Spinal cord (tissue), 10 donors: Measurements from ENCODE around the gene PDE4B. TPM values are rescaled to one million over a fixed set of nuclear protein-coding genes. Genes with fewer than 3 reads are reported as not detected.
A peak's percentile ranks its signal among the peaks of the same experiment; 100 is the strongest.
"Not testable (repeated sequence)": the region's sequence is repeated elsewhere in the genome, so short reads cannot be mapped to it uniquely, and the experiment has no call there.

Source experiments
- DNase-seq, 6 donors: peaks; one replicate each; pipeline versions ENCODE4 v3.0.0 to v3.0.0-alpha.2; 2013 to 2015; ENCODE audit warnings: low spot score in 6 of 6, low read depth in 4 of 6
- H3K27ac ChIP-seq: one replicate; pipeline ENCODE4 v1.5.1; 2013; ENCODE audit warnings: low read depth, low read length, control low read depth
- H3K27me3 ChIP-seq: one replicate; pipeline ENCODE4 v1.6.1; 2013; ENCODE audit warnings: low read length; ENCODE audit not compliant: control insufficient read depth, insufficient read depth
- H3K36me3 ChIP-seq: one replicate; pipeline ENCODE4 v1.6.1; 2013; ENCODE audit warnings: low read length; ENCODE audit not compliant: control insufficient read depth, insufficient read depth
- H3K4me1 ChIP-seq: one replicate; pipeline ENCODE4 v1.6.1; 2013; ENCODE audit warnings: low read length; ENCODE audit not compliant: control insufficient read depth, insufficient read depth
- H3K4me3 ChIP-seq: one replicate; pipeline ENCODE4 v1.5.1; 2013; ENCODE audit warnings: low read depth, low read length, control low read depth
- H3K9me3 ChIP-seq: one replicate; pipeline ENCODE4 v1.6.1; 2013; ENCODE audit warnings: low read length; ENCODE audit not compliant: control insufficient read depth, insufficient read depth
- WGBS: methylation state at CpG from one replicate; pipeline ENCODE4 v1.1.5; 2013; ENCODE audit warnings: missing lambda C conversion rate; ENCODE audit not compliant: insufficient coverage; 5-methylcytosine and 5-hydroxymethylcytosine counted together
- polyA plus RNA-seq, 2 donors: library from polyadenylated mRNA; unstranded; fragments of 120-200 nt; gene quantifications; one replicate each; pipeline ENCODE4 v1.2.1, GENCODE V29; 2013; ENCODE audit not compliant: insufficient read length in 2 of 2
- total RNA-seq, 2 donors: library from RNA; depleted of rRNA in 1 of 2; stranded (reverse); fragments of 120-200 nt in 1 of 2; fragments of >200 nt in 1 of 2; gene quantifications; one replicate each; pipeline versions ENCODE4 v1.2.3 to v1.2.4, GENCODE V29; 2013 to 2014
- donor health status: healthy.

Gene PDE4B
- total and polyA plus RNA-seq, 4 donors, result 57.7 to 181 (median 90.7) TPM

GRCh38 chr1:66073388-66073787 is 280.7 kb downstream of the PDE4B start:
- peak in 1 of 6 donors; percentile 59 for DNase-seq
- Histone ChIP-seq H3K4me1 (no peaks in the 10 kb centered on the region), H3K27me3 (no peaks in the 10 kb centered on the region), H3K36me3 (no peaks in the 10 kb centered on the region), H3K27ac (no peak overlapping the region), H3K4me3 (no peak overlapping the region), H3K9me3 (no peaks in the 10 kb centered on the region)
- whole genome bisulfite sequencing, result no CpG with 5 or more reads among the region's 2 CpGs

GRCh38 chr1:66074147-66074546 is 281.5 kb downstream of the PDE4B start:
- Histone ChIP-seq H3K36me3 (no peaks in the 10 kb centered on the region), H3K4me3 (no peak overlapping the region), H3K27me3 (no peaks in the 10 kb centered on the region), H3K9me3 (no peaks in the 10 kb centered on the region), H3K27ac (no peak overlapping the region), H3K4me1 (no peaks in the 10 kb centered on the region)
- WGBS, result no CpG with 5 or more reads among the region's 2 CpGs
- DNase-seq, result no peak

GRCh38 chr1:66078412-66078811 is 285.7 kb downstream of the PDE4B start:
- no peak overlapping the region for H3K27ac ChIP-seq
- no peaks in the 10 kb centered on the region for H3K4me1 ChIP-seq
- no peaks in the 10 kb centered on the region for H3K9me3 ChIP-seq
- H3K27me3 ChIP-seq, result no peaks in the 10 kb centered on the region
- H3K36me3 ChIP-seq, result no peaks in the 10 kb centered on the region
- DNase-seq, result no peak
- 90% methylated on average over 4 of the region's 6 CpGs for WGBS
- H3K4me3 ChIP-seq, result no peak overlapping the region

- H3K27me3 ChIP-seq, result no peaks in the 10 kb centered on the region
- H3K4me1 ChIP-seq, result no peaks in the 10 kb centered on the region
- H3K9me3 ChIP-seq, result no peaks in the 10 kb centered on the region
- 51% methylated on average over 3 of the region's 3 CpGs for WGBS
- no peak overlapping the region for H3K27ac ChIP-seq
- no peak overlapping the region for H3K4me3 ChIP-seq
- peak in 1 of 6 donors; percentile 27 for DNase-seq
- no peaks in the 10 kb centered on the region for H3K36me3 ChIP-seq
Measured at GRCh38 chr1:66083003-66083402, 290.3 kb downstream of the PDE4B start.

- no peak for DNase-seq
- H3K27ac ChIP-seq, result no peak overlapping the region
- no peaks in the 10 kb centered on the region for H3K36me3 ChIP-seq
- no peaks in the 10 kb centered on the region for H3K4me1 ChIP-seq
- no peak overlapping the region for H3K4me3 ChIP-seq
- H3K9me3 ChIP-seq, result no peaks in the 10 kb centered on the region
- no peaks in the 10 kb centered on the region for H3K27me3 ChIP-seq
Measured at GRCh38 chr1:66084442-66084841, 291.7 kb downstream of the PDE4B start.

DNA sequence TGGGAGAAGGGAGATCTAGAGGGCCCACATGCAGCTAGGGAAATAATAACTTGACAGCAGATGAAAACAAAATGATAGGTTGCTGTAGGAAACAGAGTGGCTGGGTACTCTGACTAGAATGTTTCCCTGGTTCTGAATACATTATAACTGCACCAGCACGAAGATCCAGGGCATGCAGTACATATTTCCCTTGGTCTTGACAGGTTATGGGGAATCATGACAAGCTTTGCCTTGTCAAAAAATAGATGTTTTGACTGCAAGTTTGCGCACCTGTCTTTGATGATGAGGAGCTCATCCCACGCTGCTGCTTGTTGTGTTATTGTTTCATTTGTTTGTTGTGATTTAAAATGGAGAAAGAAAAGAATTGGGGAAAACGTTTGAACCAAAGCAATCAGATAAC is 292.9 kb downstream of the PDE4B start:
- no peaks in the 10 kb centered on the region for H3K9me3 ChIP-seq
- no peaks in the 10 kb centered on the region for H3K36me3 ChIP-seq
- no peaks in the 10 kb centered on the region for H3K4me1 ChIP-seq
- no peak for DNase-seq
- H3K4me3 ChIP-seq, result no peak overlapping the region
- no CpG with 5 or more reads among the region's 4 CpGs for WGBS
- no peak overlapping the region for H3K27ac ChIP-seq
- H3K27me3 ChIP-seq, result no peaks in the 10 kb centered on the region

DNA sequence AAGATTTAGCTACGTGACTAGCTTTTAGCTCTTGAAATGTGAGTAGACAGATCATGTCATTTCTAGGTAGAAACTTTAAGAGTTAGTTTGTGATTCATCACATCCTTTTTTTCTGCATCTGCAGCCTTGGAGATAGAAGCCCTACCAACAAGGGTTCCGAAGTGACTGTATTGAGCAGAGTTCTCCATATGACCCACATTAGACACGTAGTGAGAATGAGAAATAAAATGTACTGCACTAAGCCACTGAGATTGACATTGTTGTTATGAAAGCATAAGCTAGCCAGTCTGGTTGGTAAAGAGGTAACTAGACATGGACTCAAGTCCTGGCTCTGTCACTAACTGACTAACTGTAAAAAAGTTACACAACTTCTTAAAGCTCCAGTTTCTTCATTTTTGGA is 296.1 kb downstream of the PDE4B start:
- WGBS, result no CpG with 5 or more reads among the region's 3 CpGs
- Histone ChIP-seq H3K36me3 (no peaks in the 10 kb centered on the region), H3K9me3 (no peaks in the 10 kb centered on the region), H3K27ac (no peak overlapping the region), H3K4me1 (no peaks in the 10 kb centered on the region), H3K27me3 (no peaks in the 10 kb centered on the region), H3K4me3 (no peak overlapping the region)
- DNase-seq, result no peak

GRCh38 chr1:66090859-66091457 is 298.3 kb downstream of the PDE4B start:
- DNase-seq, result peak; percentile 38 to 95 (median 68)
- Histone ChIP-seq H3K9me3 (peaks cover 3% of the 10 kb centered on the region), H3K4me1 (no peaks in the 10 kb centered on the region), H3K36me3 (no peaks in the 10 kb centered on the region), H3K4me3 (no peak overlapping the region), H3K27ac (no peak overlapping the region), H3K27me3 (no peaks in the 10 kb centered on the region)
- WGBS, result 20% methylated on average over 1 of the region's 7 CpGs

DNA sequence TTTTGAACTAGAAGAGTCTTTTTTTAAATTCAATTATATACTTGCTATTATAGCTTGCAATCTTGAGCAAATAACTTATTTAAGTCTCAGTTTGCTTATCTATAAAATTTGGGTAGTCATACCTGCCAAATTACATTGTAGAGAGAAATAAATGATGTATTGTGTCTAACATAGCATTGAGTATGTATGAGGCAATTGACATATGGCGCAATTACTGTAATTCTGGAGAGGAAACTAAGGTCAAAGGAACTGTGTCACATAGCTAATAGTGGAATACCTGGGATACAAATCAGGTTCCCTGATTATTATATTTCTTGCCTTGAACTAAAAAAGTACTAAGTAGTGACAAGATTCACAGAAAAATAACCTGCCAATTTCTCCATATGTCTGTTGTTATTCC is 302.5 kb downstream of the PDE4B start:
- Histone ChIP-seq H3K9me3 (peaks cover 3% of the 10 kb centered on the region), H3K36me3 (no peaks in the 10 kb centered on the region), H3K4me1 (no peaks in the 10 kb centered on the region), H3K27me3 (no peaks in the 10 kb centered on the region), H3K4me3 (no peak overlapping the region), H3K27ac (no peak overlapping the region)
- peak in 1 of 6 donors; percentile 34 for DNase-seq
- WGBS, result no CpG with 5 or more reads among the region's 1 CpG

GRCh38 chr1:66100959-66101358 is 308.3 kb downstream of the PDE4B start:
- H3K27ac ChIP-seq, H3K27me3 ChIP-seq, H3K4me1 ChIP-seq, H3K4me3 ChIP-seq, H3K9me3 ChIP-seq, H3K36me3 ChIP-seq, DNase-seq: not testable (repeated sequence)
- WGBS, result 100% methylated on average over 1 of the region's 4 CpGs
